ENCODE data around the gene PLOD3. TPM values are rescaled to one million over a fixed set of nuclear protein-coding genes. Genes with fewer than 3 reads are reported as not detected.

The PLOD3 gene
- total RNA-seq, 1 donor from 2014 or later = 43.0 TPM

DNA sequence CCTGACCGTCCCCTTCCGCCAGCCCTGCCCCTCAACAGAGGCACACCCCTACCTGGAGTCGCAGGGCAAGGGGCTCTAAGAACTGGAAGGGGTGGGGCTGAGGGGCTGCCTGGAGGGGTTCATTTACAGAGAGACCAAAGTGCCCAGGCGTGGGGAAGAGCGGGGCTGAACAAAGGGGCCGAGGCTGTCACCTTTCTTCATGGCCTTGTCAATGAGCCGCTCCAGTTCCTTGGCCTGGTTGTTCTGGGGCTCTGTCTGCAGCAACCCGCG lies 22.5 kb upstream of the PLOD3 start:
- DNase-seq = no peak
- intact Hi-C loops (cut with micrococcal nuclease) = no loop called here
- ATAC-seq = no peak

DNA sequence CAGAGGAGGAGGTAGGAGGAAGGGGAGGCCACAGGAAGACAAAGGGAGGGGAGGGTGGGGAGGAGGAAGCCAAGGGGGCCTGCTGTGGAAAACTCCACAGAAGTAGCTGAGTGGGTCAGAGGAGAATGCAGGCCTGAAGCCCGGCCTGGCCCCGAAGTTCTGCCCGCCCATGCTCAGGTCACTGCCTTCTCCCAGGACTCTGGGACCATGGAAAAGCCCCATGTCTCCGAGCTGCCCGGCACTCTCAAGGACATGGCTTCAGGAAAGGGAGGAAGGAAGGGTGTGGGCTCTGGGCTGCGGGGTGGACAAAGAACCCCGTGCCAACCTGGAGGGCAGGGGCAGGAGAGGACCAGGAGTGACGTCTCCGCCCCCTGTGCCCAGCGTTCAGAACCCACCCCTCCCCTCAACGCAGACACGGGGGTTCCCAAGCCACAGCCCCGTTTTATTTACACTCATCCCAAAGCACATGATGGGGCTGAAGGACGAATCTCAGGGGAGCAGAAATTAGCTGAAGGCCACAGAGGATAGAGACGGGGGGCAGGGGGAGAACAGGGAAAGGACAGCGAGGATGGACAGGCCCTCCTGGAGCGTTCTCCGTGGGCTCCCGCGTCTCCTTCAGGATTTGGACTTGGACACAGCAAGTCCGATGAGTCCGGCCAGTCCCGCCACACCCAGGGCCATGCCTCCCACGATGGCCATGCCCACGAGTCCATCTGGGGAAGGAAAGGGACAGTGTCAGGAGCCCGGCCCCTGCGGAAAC lies 22.0 kb upstream of the PLOD3 start:
- no peak for ATAC-seq
- no peak for DNase-seq
- intact Hi-C loops (cut with micrococcal nuclease) = no loop called here

DNA sequence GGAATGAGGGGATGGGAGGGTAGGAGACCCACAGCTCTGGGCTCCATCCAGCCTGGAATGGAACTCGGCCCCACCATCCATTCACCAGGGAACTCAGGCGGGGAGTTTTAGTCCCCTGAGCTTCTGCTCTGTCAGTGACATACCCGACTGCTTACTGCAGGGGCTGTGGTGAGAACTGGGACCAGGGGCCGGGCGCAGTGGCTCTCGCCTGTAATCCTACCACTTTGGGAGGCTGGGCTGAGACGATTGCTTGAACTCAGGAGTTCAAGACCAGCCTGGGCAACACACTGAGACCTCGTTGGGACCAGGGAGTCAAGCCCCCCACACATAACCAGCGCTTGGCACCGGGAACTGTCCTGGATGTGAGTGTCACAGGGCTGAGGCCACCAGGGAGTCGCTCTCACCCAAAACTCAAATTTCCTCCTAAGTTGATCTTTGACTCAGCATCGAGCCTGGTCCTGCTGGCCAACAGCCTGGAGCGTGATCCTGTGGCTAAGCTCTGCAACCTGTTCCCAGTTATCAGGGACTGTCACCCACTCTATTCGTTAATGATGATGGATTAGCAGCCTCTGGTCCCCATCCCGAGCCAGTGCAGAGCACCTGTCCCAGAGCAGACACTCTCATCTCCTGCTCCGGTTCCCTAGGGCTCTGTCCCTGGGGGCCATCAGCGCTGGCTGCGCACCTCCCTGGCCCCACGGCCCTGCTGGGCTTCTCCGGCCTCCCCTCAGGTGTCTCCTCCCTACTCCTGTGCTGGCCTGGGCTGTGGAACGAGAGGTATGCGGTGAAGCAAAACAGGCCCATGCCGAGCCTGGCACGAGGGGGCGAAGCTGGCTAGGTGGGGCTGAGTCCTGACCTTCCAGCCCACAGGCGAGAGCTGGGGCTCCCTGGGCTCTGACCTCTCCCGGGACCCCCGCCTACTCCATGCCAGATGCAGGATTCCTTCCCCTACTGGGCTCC lies 21.1 kb upstream of the PLOD3 start:
- intact Hi-C loops (cut with micrococcal nuclease) = no loop called here
- ATAC-seq (peak; percentile 3), DNase-seq (no peak)

DNA sequence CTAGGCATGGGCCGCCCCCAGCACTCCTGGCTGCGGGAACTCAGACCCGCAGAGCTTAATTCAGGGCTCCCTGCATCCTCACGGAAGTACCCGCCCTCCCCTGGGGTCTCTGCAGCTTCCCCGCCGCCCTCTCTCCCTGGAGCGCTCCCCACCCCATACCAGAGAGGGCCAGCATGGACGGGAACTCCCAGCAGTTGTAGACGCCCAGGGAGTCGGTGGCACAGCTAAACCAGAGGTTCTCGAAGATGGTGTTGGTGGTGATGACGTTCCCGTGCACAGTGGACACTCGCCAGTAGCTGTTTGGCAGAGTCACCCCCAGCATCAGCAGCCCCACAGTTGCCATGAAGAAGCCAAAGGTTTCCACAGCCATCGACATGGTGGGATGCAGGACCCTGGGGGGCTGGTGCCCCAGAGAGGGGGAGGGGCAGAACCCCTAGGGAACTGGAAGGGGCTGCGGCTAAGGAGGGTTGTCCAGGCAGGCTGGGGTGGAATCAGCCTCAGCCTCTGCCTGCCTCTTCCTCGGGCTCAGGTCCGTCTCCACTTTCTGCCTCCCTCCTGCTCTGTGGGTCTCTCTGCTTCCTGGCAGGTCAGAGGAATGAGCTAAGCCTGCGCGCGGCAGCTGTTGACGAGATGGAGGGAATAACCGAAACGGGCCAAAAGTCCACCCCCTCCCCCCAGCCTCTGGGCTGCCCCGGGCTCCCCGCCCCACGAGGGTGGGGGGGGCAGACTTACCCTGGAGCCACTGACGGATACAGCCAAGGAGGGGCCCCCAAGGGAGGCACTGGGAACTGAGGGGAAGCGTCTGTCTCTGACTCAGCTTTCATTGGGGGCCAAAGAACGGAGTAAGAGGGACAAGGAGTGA lies 20.1 kb upstream of the PLOD3 start, which contains the start of gene CLDN15:
CLDN15 (minus strand) TSS at position 597 of the 862 bp plus-strand sequence; CDS start at position 376, 221 bp downstream.
- peak; percentile 83 for ATAC-seq
- DNase-seq = peak; percentile 91
- intact Hi-C loops (cut with micrococcal nuclease) = no loop called here

DNA sequence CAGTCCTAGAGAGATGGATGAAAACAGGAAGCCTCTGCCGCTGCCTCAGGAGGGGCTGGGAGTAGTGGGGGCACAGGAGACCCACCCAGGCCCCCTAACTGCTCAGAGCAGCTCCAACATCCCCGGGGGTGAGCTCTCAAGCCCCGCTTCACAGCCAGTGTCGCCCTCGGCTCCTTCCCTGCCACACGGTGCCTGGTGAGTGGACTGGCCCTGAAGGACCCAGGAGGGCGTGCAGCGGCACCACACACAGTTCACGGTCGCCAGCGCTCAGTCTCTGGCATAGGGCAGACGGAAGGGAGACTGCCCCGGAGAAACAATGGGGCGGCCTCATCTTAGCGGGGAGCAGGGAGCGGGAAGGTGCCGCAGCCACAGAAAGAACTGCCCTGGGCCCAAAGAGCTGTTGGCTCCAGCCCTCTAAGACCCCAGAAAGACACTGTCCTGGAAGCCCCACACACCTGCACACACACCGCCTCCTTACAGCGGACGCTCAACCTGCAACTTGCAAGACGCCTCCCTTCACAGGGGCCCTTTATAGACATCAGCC lies 19.0 kb upstream of the PLOD3 start:
- no peak for ATAC-seq
- DNase-seq = no peak
- intact Hi-C loops (cut with micrococcal nuclease) = no loop called here

DNA sequence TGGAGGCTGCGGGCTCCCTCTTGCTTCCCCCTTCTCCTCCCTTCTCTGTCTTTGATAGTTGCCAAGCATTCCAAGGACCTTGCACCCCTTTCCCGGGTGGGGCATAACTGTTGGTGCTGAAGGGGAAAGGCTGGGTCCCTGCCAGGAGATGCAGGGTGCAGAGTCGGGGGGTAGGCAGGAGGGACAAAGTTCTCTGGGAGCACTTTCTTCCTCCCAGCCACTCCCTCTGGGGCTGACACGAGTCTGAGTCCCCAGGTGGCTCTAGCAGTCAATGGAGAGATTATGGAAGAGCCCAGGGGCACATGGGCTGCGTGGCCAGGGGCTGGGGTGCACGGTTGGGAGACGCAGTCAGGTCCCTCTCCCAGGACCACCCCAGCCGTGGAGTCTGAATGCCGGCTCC lies 18.1 kb upstream of the PLOD3 start:
- intact Hi-C loops (cut with micrococcal nuclease) = no loop called here
- ATAC-seq = no peak
- no peak for DNase-seq

DNA sequence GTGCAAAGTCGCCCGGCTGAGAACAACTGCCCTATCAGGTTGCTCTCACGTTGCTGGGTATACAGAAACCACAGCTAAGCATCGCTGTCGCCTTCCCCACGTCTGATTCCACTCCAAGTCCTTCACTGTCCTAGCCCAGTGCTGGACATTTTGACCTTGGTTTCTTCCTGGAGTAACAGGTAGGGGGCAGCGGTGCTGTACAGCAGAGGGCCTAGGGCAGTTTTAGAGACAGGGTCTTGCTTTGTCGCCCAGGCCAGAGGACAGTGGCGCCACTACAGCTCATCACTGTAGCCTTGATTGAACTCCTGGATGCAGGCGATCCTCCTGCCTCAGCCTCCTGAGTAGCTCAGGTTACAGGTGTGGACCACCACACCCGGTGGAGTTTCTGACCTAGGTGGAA lies 17.7 kb upstream of the PLOD3 start:
- no peak for DNase-seq
- intact Hi-C loops (cut with micrococcal nuclease) = no loop called here
- ATAC-seq = no peak

DNA sequence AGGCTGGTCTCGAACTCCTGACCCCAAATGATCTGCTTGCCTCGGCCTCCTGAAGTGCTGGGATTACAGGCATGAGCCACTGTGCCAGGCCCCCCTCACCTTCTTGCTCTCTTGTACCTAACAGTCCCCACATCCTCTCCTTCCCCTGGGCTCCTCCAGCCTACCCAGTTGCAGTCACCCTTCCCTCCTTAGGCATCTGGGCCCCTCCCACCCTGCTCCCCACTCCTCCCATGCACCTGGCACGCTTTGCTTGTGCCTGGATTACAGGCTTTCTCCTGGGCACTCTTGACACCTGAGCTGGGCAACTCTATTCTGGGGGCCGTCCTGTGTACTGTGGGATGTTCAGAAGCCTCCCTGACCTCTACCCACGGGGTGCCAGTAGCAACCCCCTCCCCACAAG lies 17.3 kb upstream of the PLOD3 start:
- DNase-seq (no peak), ATAC-seq (no peak)
- intact Hi-C loops (cut with micrococcal nuclease) = no loop called here

DNA sequence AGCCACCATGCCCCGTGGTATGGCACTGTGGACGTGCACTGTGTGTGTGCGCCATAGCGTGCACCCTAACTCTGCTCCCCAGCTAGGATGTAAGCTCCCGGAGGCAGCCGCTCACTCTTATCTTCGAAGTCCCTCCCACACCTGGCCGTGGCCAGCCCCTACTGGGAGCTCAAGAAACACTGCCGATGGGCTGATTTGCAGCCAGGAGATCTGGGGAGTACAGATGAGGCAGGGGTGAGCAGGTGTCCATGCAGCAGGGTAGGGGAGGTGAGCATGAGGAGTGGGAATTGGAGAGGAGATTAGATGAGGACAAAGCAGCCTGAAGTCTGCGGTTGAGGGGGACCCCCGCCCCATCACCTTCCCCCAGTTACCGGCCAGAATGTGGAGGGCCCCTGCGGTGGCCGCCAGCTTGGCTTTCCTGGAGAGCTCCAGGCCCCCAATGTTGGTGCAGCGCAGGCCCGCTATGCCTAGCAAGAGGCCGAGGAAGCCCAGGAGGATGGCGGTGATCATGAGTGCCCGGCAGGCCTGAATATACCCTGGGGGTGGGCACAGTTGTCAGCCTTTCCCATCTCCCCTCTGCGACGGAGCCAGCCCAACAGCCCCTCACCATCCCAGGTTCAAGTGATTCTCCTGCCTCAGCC lies 16.6 kb upstream of the PLOD3 start:
- ATAC-seq = no peak
- intact Hi-C loops (cut with micrococcal nuclease) = no loop called here
- DNase-seq = no peak

DNA sequence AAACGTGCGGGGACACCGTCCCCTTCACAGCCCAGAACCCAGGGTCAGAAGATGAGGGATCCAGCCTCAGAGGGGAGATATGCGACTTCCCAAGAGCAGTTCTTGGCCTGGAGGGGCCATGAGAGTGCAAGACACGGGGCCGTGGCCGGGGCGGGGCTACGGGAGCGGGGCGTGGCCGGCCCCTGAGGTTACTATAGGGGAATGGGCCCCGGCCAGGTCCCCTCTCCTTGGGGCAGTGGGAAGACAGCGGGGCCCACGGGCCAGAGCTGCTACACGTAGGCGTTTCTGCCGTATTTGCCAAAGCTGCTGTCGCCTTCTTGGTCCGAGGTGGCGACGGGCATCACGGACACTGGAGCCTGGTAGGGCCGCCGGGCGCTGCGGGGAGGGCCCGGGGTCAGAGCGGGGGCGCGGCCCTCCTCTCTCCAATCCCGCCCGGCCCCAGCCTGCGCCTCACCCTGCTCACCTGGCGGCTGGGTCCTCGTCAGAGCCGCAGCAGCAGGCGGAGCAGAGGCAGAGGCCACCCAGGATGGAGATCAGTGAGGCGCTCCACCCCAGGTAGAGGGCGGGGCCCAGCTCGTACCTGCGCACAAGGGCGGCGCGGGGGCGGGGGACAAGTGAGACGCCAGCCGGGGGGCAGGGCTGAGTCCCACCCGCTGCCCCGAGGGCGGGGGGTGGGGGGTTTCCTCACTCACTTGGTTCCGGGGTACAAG lies 14.9 kb upstream of the PLOD3 start:
- intact Hi-C loops (cut with micrococcal nuclease) = no loop called here
- ATAC-seq (peak; percentile 41), DNase-seq (no peak)

DNA sequence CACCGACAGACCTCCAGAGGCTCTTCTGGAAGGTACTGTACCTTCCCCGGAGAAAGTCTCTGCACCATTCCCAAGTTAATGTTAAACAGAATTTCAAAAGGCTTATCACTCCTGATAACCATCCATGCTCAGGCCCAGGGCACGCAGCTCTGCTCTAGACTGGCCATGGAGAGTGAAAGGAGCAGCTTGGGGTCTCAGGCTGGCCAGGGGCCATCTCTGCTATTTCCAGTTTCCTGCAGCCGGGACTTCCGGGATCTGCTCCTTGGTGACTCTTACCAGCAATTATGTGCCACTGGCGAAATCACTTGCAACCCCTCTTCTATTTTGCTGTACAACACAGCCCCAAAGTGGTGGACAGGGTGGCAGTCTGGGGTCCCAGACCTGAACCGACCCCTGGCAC lies 14.3 kb upstream of the PLOD3 start:
- DNase-seq = no peak
- intact Hi-C loops (cut with micrococcal nuclease) = no loop called here
- no peak for ATAC-seq

DNA sequence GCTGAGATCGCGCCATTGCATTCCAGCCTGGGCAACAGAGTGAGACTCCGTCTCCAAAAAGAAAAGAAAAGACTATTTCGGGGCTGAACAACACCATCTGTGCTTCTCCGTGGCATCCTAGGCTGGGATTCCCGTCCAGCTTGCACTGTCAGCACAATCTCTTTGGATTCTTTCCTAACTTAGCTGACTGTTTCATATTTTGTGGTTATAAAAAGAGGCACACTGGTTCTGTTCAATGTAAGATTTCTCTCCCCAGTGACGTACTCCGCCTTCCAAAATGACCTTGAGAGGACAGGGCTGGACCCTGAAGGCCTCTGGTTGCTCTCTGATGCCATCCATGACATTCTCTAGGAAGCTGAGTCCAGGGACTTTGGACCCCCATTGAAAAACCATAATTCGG lies 9.3 kb upstream of the PLOD3 start:
- no peak for ATAC-seq
- DNase-seq = no peak
- intact Hi-C loops (cut with micrococcal nuclease) = no loop called here

DNA sequence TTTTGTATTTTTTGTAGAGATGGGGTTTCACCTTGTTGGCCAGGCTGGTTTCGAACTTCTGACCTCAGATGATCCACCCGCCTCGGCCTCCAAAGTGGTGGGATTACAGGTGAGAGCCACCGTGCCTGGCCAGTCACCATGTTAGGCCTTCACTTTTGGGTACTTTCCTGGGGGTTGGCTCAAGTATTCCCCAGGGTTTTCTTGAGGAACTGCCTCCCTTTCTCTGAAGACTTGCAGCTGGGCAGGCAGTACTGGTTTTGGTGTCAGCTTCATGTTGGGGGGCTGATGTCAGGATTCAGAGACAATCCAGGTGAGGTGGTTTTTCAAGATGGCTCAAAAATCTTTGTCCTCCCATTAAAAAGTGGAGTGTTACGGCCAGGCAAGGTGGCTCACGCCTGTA lies 8.3 kb upstream of the PLOD3 start:
- ATAC-seq (no peak), DNase-seq (no peak)
- intact Hi-C loops (cut with micrococcal nuclease) = no loop called here

DNA sequence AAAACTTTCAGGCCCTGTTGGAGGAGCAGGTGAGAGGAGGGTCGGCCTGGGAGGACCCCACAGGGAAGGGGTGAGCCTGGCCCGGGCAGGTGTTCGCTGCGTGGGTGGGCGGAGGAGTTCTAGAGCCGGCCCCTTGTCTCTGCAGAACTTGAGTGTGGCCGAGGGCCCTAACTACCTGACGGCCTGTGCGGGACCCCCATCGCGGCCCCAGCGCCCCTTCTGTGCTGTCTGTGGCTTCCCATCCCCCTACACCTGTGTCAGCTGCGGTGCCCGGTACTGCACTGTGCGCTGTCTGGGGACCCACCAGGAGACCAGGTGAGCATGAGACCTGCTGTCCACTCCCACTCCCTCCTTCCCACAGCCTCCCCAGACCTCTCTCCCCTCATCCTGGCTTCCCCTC lies 6.1 kb upstream of the PLOD3 start:
- DNase-seq (no peak), ATAC-seq (no peak)
- intact Hi-C loops (cut with micrococcal nuclease) = no loop called here

DNA sequence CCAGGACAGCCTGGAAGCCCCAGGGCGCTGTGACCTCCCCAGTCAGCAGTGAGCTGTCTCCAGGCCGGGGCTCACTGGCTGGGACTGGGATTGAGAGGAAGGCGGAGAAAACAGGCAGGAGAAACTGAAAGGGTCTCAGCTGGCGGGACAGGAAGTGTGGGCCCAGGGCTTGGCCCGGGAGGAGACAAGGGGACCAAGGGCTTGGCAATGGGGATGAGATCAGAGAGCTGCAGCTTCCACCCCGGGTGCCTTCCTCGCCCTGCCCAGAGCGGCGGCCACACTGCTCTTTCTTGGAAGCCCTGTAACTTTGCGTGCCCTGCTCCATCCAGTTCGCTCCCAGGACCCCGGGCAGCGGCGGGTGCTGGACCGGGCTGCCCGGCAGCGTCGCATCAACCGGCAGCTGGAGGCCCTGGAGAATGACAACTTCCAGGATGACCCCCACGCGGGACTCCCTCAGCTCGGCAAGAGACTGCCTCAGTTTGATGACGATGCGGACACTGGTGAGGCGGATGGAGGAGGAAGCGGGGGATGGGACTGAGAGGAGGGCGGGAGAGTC lies 5.0 kb upstream of the PLOD3 start:
- ATAC-seq = no peak
- no peak for DNase-seq
- intact Hi-C loops (cut with micrococcal nuclease) = no loop called here

DNA sequence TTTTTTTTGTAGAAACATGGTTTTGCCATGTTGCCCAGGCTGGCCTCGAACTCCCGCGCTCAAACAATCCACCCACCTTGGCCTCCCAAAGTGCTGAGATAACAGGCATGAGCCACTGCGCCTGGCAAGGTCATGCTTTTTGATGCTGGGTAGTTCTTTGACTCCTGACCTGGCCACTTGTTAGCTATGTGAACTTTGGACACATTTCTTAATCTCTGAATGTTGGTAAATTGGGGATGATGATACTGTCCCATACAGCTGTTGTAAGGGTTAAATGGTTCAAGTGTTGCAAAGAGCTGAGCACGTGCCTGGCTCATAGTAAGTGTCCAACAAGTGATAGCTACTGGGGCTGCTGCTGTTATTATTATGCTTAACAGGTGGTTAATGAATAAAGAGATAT lies 2.9 kb upstream of the PLOD3 start:
- ATAC-seq (no peak), DNase-seq (no peak)
- intact Hi-C loops (cut with micrococcal nuclease) = no loop called here

DNA sequence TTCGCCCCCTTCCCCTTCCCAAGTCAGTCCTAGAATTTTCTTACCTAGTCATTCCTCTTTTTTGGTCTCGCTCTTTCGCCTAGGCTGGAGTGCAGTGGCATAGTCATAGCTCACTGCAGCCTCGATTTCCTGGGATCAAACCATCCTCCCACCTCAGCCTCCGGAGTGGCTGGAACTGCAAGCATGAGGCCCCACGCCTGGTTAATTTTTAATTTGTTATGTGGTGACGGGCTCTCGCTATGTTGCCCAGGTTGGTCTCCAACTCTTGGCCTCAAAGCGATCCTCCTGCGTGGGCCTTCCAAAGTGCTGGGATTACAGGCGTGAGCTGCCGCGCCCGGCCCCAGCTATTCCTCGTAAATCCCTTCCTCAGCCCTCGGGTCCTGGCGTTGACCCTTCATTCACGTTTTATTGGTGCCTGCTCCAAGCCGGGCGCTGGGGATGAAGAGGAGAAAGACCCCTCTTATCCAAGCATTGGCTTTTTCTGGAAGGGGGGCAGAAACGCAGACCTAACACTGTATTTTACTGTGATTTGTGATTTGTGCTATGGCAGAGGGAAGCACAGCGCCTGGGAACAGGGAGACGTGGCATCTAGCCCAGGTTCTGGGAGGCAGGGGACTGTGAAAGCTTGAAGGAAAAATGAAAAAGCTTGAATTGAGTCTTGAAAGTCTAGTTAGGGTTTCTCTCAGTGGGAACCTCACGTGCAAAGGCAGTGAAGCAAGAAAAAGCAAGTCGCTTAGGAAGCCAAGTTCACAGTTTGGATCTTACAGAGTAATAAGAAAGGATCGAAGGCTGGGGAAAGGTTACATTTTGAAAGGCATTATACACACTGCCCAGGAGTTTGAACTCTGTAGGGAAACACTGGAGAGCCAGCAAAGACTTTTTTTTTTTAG lies 1.1 kb upstream of the PLOD3 start:
- no peak for ATAC-seq
- intact Hi-C loops (cut with micrococcal nuclease) = no loop called here
- no peak for DNase-seq
